ENCODE data around the gene SLX4IP.

GRCh38 chr20:10540636-10541493 is 105.8 kb downstream of the SLX4IP start:
- TF ChIP-seq POLR2AphosphoS5 (IDR thresholded peaks at IDR 0.05) (no peak), CTCF (IDR thresholded peaks at IDR 0.05 in 8 of 11, conservative IDR thresholded peaks at IDR 0.05 in 3 of 11) (no peak)
